ENCODE measurements around the gene INTS4.

- no peak for TF ChIP-seq CTCF (IDR thresholded peaks at IDR 0.05 in 4 of 5, conservative IDR thresholded peaks at IDR 0.05 in 1 of 5)
- no peak for TF ChIP-seq POLR2A (IDR thresholded peaks at IDR 0.05)
Measured at GRCh38 chr11:78020246-78020645, 25.8 kb upstream of the INTS4 start.

All from gastrocnemius medialis (tissue), 4 donors.